Endothelial cell of umbilical vein (primary cell): ENCODE data around the gene IPP. TPM values are rescaled to one million over a fixed set of nuclear protein-coding genes. Genes with fewer than 3 reads are reported as not detected.
"Not testable (repeated sequence)": the region's sequence is repeated elsewhere in the genome, so short reads cannot be mapped to it uniquely, and the experiment has no call there.

Experiments
- BruUV-seq: library from RNA; stranded (reverse); fragments of 400-500 nt; replicated peaks from 2 replicates; lab custom pipeline; 2021; lab: Mats Ljungman, UMichigan
- CTCF ChIA-PET: fragments of 300-600, 350-600 bp; sonication (Branson Sonifier 250); formaldehyde crosslinking; loops from one replicate; lab custom pipeline; 2021; ENCODE audit warnings: antibody characterized with exemption, inconsistent platforms; lab: Charles Lee
- POLR2A ChIA-PET: fragments of 300-600, 350-600 bp; sonication (Branson Sonifier 250); formaldehyde crosslinking; loops from one replicate; lab custom pipeline; 2021; ENCODE audit warnings: antibody characterized with exemption, inconsistent platforms; lab: Charles Lee
- DNase-seq: peaks from one replicate; pipeline ENCODE4 v3.0.0-alpha.2; 2011; ENCODE audit warnings: low read depth, low spot score
- FAIRE-seq: peaks from 2 replicates; lab custom pipeline; 2011; peaks lifted over from hg19 to GRCh38; lab: Jason Lieb, UNC
- H2AFZ ChIP-seq: 2 replicates; pipeline ENCODE4 v1.6.0; 2012; ENCODE audit warnings: low read depth, low read length, control low read depth, inconsistent platforms
- H3K27ac ChIP-seq: 2 replicates; pipeline ENCODE4 v1.5.1; 2011; ENCODE audit warnings: low read depth, mild to moderate bottlenecking, control low read depth, low read length, moderate library complexity; ENCODE audit not compliant: insufficient read depth
- H3K27me3 ChIP-seq, 2 experiments: 2 replicates each; pipeline versions ENCODE4 v1.6.0 to v1.6.1; 2011; ENCODE audit warnings: low read length in 2 of 2, mixed read lengths in 1 of 2; ENCODE audit not compliant: control insufficient read depth in 2 of 2, insufficient read depth in 2 of 2
- H3K36me3 ChIP-seq, 2 experiments: 2 replicates in 1 of 2; 3 replicates in 1 of 2; pipeline ENCODE4 v1.5.1; 2011; ENCODE audit warnings: low read length in 2 of 2, mild to moderate bottlenecking in 1 of 2, moderate library complexity in 1 of 2; ENCODE audit not compliant: control insufficient read depth in 2 of 2, insufficient read depth in 2 of 2; ENCODE audit errors: extremely low read depth in 1 of 2
- H3K4me1 ChIP-seq: 3 replicates; pipeline ENCODE4 v1.5.1; 2011; ENCODE audit warnings: mild to moderate bottlenecking, low read length; ENCODE audit not compliant: control insufficient read depth, insufficient read depth; ENCODE audit errors: extremely low read depth
- H3K4me2 ChIP-seq: 2 replicates; pipeline ENCODE4 v1.6.1; 2011; ENCODE audit warnings: low read length, control low read depth, mixed read lengths; ENCODE audit not compliant: insufficient read depth
- H3K4me3 ChIP-seq, 3 experiments: fragments of 200-600 bp in 1 of 3; sonication (generic), shearing (Covaris generic) in 1 of 3; replicated peaks in 1 of 3; 2 replicates each; pipeline ENCODE4 v1.5.1; 2011 to 2016; ENCODE audit warnings: control low read depth in 3 of 3, low read length in 3 of 3, mild to moderate bottlenecking in 2 of 3, inconsistent platforms in 1 of 3, low read depth in 1 of 3, moderate library complexity in 1 of 3; ENCODE audit not compliant: insufficient read depth in 1 of 3
- H3K79me2 ChIP-seq: 2 replicates; pipeline ENCODE4 v1.6.0; 2012; ENCODE audit warnings: low read length, inconsistent platforms; ENCODE audit not compliant: control insufficient read depth, insufficient read depth
- H3K9ac ChIP-seq: replicated peaks from 2 replicates; pipeline ENCODE3; 2011; ENCODE audit warnings: low read length, control low read depth; ENCODE audit not compliant: insufficient read depth; ENCODE audit errors: extremely low read depth
- H3K9me1 ChIP-seq: replicated peaks from 3 replicates; pipeline ENCODE4 v1.6.0; 2011; ENCODE audit warnings: mild to moderate bottlenecking, low read length; ENCODE audit not compliant: control insufficient read depth, insufficient read depth; ENCODE audit errors: extremely low read depth
- H3K9me3 ChIP-seq: replicated peaks from 2 replicates; pipeline ENCODE4 v1.5.1; 2012; ENCODE audit warnings: low read length, inconsistent platforms; ENCODE audit not compliant: control insufficient read depth, insufficient read depth
- H4K20me1 ChIP-seq: replicated peaks from 2 replicates; pipeline ENCODE3; 2011; ENCODE audit warnings: mild to moderate bottlenecking, low read length; ENCODE audit not compliant: control insufficient read depth, insufficient read depth; ENCODE audit errors: extremely low read depth
- EZH2 ChIP-seq: IDR thresholded peaks from 2 replicates; pipeline ENCODE4 v1.6.1; 2012; ENCODE audit warnings: borderline replicate concordance, low read depth, mild to moderate bottlenecking, moderate library complexity, low read length, inconsistent platforms; ENCODE audit not compliant: severe bottlenecking
- FOS ChIP-seq: IDR thresholded peaks from 2 replicates; pipeline ENCODE4 v1.6.1; 2011; ENCODE audit warnings: mild to moderate bottlenecking, low read length, moderate library complexity, borderline replicate concordance; ENCODE audit not compliant: insufficient read depth
- GATA2 ChIP-seq: IDR thresholded peaks from 2 replicates; pipeline ENCODE4 v1.7.0; 2011; ENCODE audit warnings: low read depth, mild to moderate bottlenecking, moderate library complexity, mixed read lengths, low read length; ENCODE audit not compliant: insufficient read length, insufficient read depth
- JUN ChIP-seq: IDR thresholded peaks from 2 replicates; pipeline ENCODE4 v1.6.1; 2011; ENCODE audit warnings: borderline replicate concordance, low read depth; ENCODE audit not compliant: insufficient read length, insufficient read depth
- MYC ChIP-seq: IDR thresholded peaks from one replicate; pipeline ENCODE4 v1.6.1; 2011; ENCODE audit warnings: mild to moderate bottlenecking, low read depth, low read length
- POLR2A ChIP-seq: IDR thresholded peaks from 2 replicates; pipeline ENCODE4 v1.6.1; 2012; ENCODE audit warnings: low read depth, mild to moderate bottlenecking, control low read depth, low read length
- POLR2AphosphoS5 ChIP-seq: IDR thresholded peaks from 2 replicates; pipeline ENCODE4 v1.6.1; 2012; ENCODE audit warnings: low read depth, mild to moderate bottlenecking, control low read depth, low read length, moderate library complexity; ENCODE audit not compliant: insufficient read depth
- dilution Hi-C: fragments of 300-500 bp; cut with MboI; formaldehyde crosslinking; loops from one replicate; pipeline ENCODE4 v1.15.0; 2019; ENCODE audit warnings: low sequenced_read_pairs; ENCODE audit not compliant: extremely low pct_ligation_motif_present
- intact Hi-C: fragments of 100-400 bp; cut with micrococcal nuclease; formaldehyde crosslinking; loops from one replicate; pipeline ENCODE4 v1.10.0; 2022
- polyA plus RNA-seq, 4 experiments: library from polyadenylated mRNA; depleted of rRNA in 3 of 4; stranded (reverse) in 3 of 4; unstranded in 1 of 4; fragments of >200 nt; gene quantifications; 2 replicates each; pipeline versions ENCODE4 v1.2.1 to v1.2.3, GENCODE V29; 2011 to 2012; ENCODE audit warnings: missing spikeins in 1 of 4
- total RNA-seq: library from RNA; stranded (reverse); gene quantifications from 2 replicates; pipeline ENCODE4 v1.2.3, GENCODE V29; 2021
- TF ChIP-seq, protein P1 (sequence below), 2 donors: IDR thresholded peaks; 1 replicate in 1 of 2; 2 replicates in 1 of 2; pipeline ENCODE4 v1.5.1; 2011; ENCODE audit warnings: low read length in 2 of 2, mild to moderate bottlenecking in 2 of 2, moderate library complexity in 2 of 2, control low read depth in 1 of 2, inconsistent platforms in 1 of 2, low read depth in 1 of 2; ENCODE audit not compliant: insufficient read depth in 1 of 2; ENCODE audit errors: extremely low read depth in 1 of 2
- TF ChIP-seq, protein P2 (sequence below): IDR thresholded peaks from 2 replicates; pipeline ENCODE4 v1.6.1; 2011; ENCODE audit not compliant: insufficient read depth, insufficient read length

IPP gene
- total and polyA plus RNA-seq, 2 donors (not counting 3 experiments of a cell fraction or from before 2014, with no cell fraction given), result 2.1 to 6.3 TPM

DNA sequence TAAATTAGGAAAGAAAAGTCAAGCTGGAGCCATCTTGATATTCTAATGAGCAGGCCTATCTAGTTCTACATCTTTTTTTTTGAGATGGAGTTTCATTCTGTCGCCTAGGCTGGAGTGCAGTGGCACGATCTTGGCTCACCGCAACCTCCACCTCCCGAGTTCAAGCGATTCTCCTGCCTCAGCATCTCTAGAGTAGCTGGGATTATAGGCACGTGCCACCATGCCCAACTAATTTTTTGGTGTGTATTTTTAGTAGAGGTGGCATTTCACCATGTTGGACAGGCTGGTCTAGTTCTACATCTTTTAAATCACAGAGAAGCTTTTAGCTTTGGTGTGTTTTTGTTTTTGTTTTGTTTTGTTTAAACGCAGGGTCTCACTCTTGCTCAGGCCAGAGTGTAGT lies 55.6 kb downstream of the IPP start:
- Histone ChIP-seq H3K9ac (no peak overlapping the region), H3K36me3 (peaks cover 2 to 9% of the 10 kb centered on the region in 2 experiments), H3K4me1 (no peaks in the 10 kb centered on the region), H3K27me3 (no peaks in the 10 kb centered on the region), H3K4me3 (no peak overlapping the region), H3K9me1 (no peaks in the 10 kb centered on the region), H3K27ac (no peak overlapping the region), H2AFZ (no peak overlapping the region), H3K4me2 (no peak overlapping the region), H4K20me1 (no peaks in the 10 kb centered on the region), H3K9me3 (no peaks in the 10 kb centered on the region), H3K79me2 (peaks cover 14% of the 10 kb centered on the region)
- no TSS peak for BruUV-seq
- FAIRE-seq (no peak), DNase-seq (no peak)
- no peak for TF ChIP-seq POLR2A
- TF ChIP-seq, protein P1, sequence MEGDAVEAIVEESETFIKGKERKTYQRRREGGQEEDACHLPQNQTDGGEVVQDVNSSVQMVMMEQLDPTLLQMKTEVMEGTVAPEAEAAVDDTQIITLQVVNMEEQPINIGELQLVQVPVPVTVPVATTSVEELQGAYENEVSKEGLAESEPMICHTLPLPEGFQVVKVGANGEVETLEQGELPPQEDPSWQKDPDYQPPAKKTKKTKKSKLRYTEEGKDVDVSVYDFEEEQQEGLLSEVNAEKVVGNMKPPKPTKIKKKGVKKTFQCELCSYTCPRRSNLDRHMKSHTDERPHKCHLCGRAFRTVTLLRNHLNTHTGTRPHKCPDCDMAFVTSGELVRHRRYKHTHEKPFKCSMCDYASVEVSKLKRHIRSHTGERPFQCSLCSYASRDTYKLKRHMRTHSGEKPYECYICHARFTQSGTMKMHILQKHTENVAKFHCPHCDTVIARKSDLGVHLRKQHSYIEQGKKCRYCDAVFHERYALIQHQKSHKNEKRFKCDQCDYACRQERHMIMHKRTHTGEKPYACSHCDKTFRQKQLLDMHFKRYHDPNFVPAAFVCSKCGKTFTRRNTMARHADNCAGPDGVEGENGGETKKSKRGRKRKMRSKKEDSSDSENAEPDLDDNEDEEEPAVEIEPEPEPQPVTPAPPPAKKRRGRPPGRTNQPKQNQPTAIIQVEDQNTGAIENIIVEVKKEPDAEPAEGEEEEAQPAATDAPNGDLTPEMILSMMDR (IDR thresholded peaks at IDR 0.05; ENCODE audit: extremely low read depth in 1 of 2, insufficient read depth in 1 of 2, low read depth in 1 of 2, low read length in 2 of 2), result no peak
- no peak for TF ChIP-seq EZH2
- no peak for TF ChIP-seq MYC
- no peak for TF ChIP-seq JUN
- no peak for TF ChIP-seq FOS
- TF ChIP-seq GATA2, result no peak
- TF ChIP-seq, protein P2, sequence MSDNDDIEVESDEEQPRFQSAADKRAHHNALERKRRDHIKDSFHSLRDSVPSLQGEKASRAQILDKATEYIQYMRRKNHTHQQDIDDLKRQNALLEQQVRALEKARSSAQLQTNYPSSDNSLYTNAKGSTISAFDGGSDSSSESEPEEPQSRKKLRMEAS, result no peak
- no peak for TF ChIP-seq POLR2AphosphoS5
- intact Hi-C loops (no loop called here), dilution Hi-C loops (no loop called here)
- POLR2A ChIA-PET, result no interaction called here
- CTCF ChIA-PET, result interaction anchor here (1.2 kb wide), 1 partner anchor 65 kb away, joined by 3 read pairs; no protein-coding TSS in a partner anchor

DNA sequence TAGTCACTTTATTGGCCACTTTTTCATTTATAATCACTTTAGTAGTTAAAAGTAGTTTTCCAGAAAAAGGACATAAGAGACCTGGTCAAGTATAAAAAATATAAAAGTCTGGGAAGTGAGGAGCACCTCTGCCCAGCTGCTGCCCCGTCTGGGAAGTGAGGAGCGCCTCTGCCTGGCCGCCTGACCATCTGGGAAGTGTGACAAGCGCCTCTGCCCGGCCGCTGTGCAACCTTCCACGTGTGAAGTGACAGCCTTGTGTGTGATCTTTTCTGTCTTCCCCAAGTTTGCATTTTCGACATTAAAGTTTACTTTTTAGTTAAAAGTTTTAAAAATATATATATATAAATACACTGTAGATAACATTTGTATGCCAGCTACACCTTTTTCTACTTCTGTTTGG lies 56.6 kb downstream of the IPP start:
- H4K20me1 ChIP-seq, H3K4me1 ChIP-seq, H3K9ac ChIP-seq, dilution Hi-C loops, FAIRE-seq, H2AFZ ChIP-seq, H3K27ac ChIP-seq, intact Hi-C loops, BruUV-seq, H3K4me2 ChIP-seq, DNase-seq, H3K9me3 ChIP-seq, POLR2A ChIA-PET, H3K27me3 ChIP-seq, H3K36me3 ChIP-seq, H3K9me1 ChIP-seq, H3K4me3 ChIP-seq: not testable (repeated sequence)
- H3K79me2 ChIP-seq, result peaks cover 24% of the 10 kb centered on the region
- CTCF ChIA-PET, result interaction anchor here (1.2 kb wide), 1 partner anchor 64 kb away, joined by 3 read pairs; no protein-coding TSS in a partner anchor
